Gastroesophageal sphincter (tissue), 4 donors: ENCODE results near the gene REPS2. TPM values are rescaled to one million over a fixed set of nuclear protein-coding genes. Genes with fewer than 3 reads are reported as not detected.

Experiments
- ATAC-seq: fragments of 150-250 bp; one replicate; pipeline ENCODE4 v1.9.1; 2016; ENCODE audit warnings: mild to moderate bottlenecking, moderate library complexity
- H3K27ac ChIP-seq, 4 donors: fragments of 200-600 bp; sonication (generic) in 3 of 4; 1 replicate in 3 of 4; 2 replicates in 1 of 4; pipeline ENCODE4 v1.5.1; 2016 to 2019
- H3K27me3 ChIP-seq: fragments of 200-600 bp; sonication (generic); one replicate; pipeline ENCODE4 v1.5.1; 2019
- H3K36me3 ChIP-seq, 2 donors: fragments of 200-600 bp; sonication (generic); one replicate each; pipeline ENCODE4 v1.5.1; 2019; ENCODE audit warnings: control low read depth in 1 of 2
- H3K4me1 ChIP-seq, 3 donors: fragments of 200-600 bp; sonication (generic); 1 replicate in 2 of 3; 2 replicates in 1 of 3; pipeline ENCODE4 v1.5.1; 2016 to 2019; ENCODE audit warnings: control low read depth in 2 of 3
- H3K4me3 ChIP-seq, 2 donors: fragments of 200-600 bp; sonication (generic); one replicate each; pipeline ENCODE4 v1.5.1; 2019; ENCODE audit warnings: mild to moderate bottlenecking in 1 of 2, moderate library complexity in 1 of 2
- H3K9me3 ChIP-seq, 3 donors: fragments of 200-600 bp; sonication (generic); one replicate each; pipeline ENCODE4 v1.5.1; 2017 to 2019; ENCODE audit warnings: control low read depth in 2 of 3
- EP300 ChIP-seq: sonication (generic); formaldehyde crosslinking; IDR thresholded peaks from one replicate; pipeline ENCODE4 v1.6.1; 2017; ENCODE audit warnings: antibody characterized with exemption, mild to moderate bottlenecking
- POLR2A ChIP-seq, 2 donors: fragments of 450-650 bp; IDR thresholded peaks; one replicate each; pipeline ENCODE4 v1.6.1; 2017; ENCODE audit warnings: antibody characterized with exemption in 2 of 2, mild to moderate bottlenecking in 2 of 2, moderate library complexity in 1 of 2
- POLR2AphosphoS5 ChIP-seq: sonication (generic); formaldehyde crosslinking; IDR thresholded peaks from one replicate; pipeline ENCODE4 v1.6.1; 2017; ENCODE audit warnings: antibody characterized with exemption
- WGBS, 2 donors: methylation state at CpG; one replicate each; pipeline ENCODE4 v1.1.5; 2018; ENCODE audit warnings: low coverage in 1 of 2; 5-methylcytosine and 5-hydroxymethylcytosine counted together
- total RNA-seq, 4 donors: library from RNA; depleted of rRNA; stranded (reverse); fragments of >200 nt; gene quantifications; one replicate each; pipeline ENCODE4 v1.1.0, GENCODE V29; 2016
- TF ChIP-seq, protein P1 (sequence below), 4 experiments: fragments of 200-600 bp in 2 of 4; fragments of 450-650 bp in 2 of 4; sonication (generic) in 1 of 4; IDR thresholded peaks; one replicate each; pipeline ENCODE4 v1.5.1; 2017 to 2019; ENCODE audit warnings: antibody characterized with exemption in 4 of 4, mild to moderate bottlenecking in 2 of 4, moderate library complexity in 2 of 4

REPS2 gene
- total RNA-seq, 4 donors from 2014 or later, result 19.8 to 39.8 (median 24.9) TPM

DNA sequence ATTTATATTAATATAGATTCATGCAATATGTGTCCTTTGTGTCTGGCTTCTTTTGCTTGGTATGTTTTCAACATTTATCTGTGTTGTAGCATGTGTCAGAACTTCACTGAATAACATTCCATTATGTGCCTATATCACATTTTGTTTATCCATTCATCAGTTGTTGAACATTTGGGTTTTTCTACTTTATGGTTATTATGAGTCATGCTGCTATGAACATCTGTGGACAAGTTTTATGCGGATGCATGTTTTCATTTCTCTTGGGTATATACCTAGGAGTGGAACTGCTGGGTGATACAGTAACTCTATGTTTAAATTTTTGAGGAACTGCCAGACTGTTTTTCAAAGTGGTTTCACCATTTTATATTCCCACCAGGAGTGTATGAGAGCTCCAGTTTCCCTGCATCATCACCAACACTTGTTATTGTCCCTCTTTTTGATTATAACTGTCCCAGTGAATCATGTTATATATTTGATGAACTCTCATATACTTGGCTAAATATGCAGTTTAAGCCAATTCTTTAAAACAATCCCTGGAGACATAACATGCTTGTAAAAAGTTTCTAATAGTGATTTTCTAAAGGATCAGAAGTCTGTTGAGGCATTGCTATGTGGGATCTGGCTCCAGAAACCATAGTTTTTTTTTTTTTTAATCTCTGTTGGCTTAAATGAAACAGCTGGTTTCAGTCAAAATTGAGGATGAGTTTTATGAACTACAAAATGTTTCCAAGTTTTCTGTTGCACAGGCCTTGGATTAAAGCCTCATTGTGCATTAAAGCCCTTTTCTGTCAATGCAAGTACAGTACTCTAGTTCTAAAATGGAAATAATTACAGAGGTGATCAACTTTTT is 21.6 kb upstream of the REPS2 start:
- no peak for TF ChIP-seq POLR2AphosphoS5
- TF ChIP-seq, protein P1, sequence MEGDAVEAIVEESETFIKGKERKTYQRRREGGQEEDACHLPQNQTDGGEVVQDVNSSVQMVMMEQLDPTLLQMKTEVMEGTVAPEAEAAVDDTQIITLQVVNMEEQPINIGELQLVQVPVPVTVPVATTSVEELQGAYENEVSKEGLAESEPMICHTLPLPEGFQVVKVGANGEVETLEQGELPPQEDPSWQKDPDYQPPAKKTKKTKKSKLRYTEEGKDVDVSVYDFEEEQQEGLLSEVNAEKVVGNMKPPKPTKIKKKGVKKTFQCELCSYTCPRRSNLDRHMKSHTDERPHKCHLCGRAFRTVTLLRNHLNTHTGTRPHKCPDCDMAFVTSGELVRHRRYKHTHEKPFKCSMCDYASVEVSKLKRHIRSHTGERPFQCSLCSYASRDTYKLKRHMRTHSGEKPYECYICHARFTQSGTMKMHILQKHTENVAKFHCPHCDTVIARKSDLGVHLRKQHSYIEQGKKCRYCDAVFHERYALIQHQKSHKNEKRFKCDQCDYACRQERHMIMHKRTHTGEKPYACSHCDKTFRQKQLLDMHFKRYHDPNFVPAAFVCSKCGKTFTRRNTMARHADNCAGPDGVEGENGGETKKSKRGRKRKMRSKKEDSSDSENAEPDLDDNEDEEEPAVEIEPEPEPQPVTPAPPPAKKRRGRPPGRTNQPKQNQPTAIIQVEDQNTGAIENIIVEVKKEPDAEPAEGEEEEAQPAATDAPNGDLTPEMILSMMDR (IDR thresholded peaks at IDR 0.05), result no peak
- TF ChIP-seq POLR2A (IDR thresholded peaks at IDR 0.05), result no peak
- TF ChIP-seq EP300, result no peak
- 50% methylated on average over 1 of the region's 1 CpG; no CpG with 5 or more reads in 1 of the 2 donors for WGBS, 2 donors
- no peak for ATAC-seq
- H3K27ac ChIP-seq, result no peak overlapping the region
- no peaks in the 10 kb centered on the region for H3K4me1 ChIP-seq
- no peaks in the 10 kb centered on the region for H3K27me3 ChIP-seq
- no peaks in the 10 kb centered on the region for H3K36me3 ChIP-seq
- H3K9me3 ChIP-seq, result no peaks in the 10 kb centered on the region
- no peak overlapping the region for H3K4me3 ChIP-seq

DNA sequence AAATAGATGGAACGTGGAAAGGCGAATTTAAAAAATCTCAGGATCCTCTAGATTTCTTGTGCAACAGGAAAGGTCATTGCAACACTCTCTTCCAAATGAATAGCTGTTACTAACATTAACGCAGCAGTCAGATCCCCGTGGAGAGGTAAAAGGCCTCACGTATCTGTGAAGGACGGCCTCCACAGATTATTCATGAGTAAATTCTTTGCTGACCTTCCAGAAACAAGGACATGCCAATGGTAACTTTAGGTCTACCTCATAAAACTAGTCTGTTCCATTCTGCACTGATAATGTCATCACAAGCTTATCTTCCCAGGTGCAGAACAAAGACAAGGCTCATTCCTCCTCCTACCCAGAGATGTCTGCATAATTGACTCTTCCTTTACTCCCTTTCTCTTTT is 16.1 kb upstream of the REPS2 start:
- TF ChIP-seq EP300 (no peak), POLR2AphosphoS5 (no peak), POLR2A (IDR thresholded peaks at IDR 0.05) (no peak)
- TF ChIP-seq, protein P1 (IDR thresholded peaks at IDR 0.05), result no peak
- Histone ChIP-seq H3K27me3 (no peaks in the 10 kb centered on the region), H3K9me3 (no peaks in the 10 kb centered on the region), H3K4me3 (no peak overlapping the region), H3K4me1 (no peaks in the 10 kb centered on the region), H3K27ac (no peak overlapping the region), H3K36me3 (no peaks in the 10 kb centered on the region)
- no peak for ATAC-seq
- 55 to 92% methylated on average over 4 to 6 of the region's 6 CpGs for WGBS, 2 donors

DNA sequence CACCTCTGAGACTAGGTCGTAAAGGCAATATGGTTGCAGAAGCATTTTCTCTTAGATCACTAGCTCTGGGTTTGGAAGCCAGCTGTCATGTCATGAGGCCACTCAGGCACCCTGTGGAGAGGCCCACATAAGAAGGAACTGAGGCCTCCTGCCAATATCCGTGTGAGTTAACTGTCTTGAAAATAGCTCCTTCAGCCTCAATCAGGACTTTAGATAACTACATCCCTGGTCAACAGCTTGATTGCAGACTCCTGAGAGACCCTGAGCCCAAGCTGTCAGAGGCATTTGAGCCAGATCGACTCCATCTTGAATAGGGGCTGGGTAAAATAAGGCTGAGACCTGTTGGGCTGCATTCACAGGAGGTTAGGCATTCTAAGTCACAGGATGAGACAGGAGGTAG is 15.1 kb upstream of the REPS2 start:
- no peak for ATAC-seq
- TF ChIP-seq POLR2AphosphoS5, result no peak
- TF ChIP-seq, protein P1 (IDR thresholded peaks at IDR 0.05), result no peak
- 31 to 57% methylated on average over 2 to 3 of the region's 3 CpGs for WGBS, 2 donors
- H3K36me3 ChIP-seq, result no peaks in the 10 kb centered on the region
- no peak overlapping the region for H3K27ac ChIP-seq
- H3K27me3 ChIP-seq, result no peaks in the 10 kb centered on the region
- no peak overlapping the region for H3K4me3 ChIP-seq
- no peaks in the 10 kb centered on the region for H3K9me3 ChIP-seq
- H3K4me1 ChIP-seq, result no peaks in the 10 kb centered on the region

DNA sequence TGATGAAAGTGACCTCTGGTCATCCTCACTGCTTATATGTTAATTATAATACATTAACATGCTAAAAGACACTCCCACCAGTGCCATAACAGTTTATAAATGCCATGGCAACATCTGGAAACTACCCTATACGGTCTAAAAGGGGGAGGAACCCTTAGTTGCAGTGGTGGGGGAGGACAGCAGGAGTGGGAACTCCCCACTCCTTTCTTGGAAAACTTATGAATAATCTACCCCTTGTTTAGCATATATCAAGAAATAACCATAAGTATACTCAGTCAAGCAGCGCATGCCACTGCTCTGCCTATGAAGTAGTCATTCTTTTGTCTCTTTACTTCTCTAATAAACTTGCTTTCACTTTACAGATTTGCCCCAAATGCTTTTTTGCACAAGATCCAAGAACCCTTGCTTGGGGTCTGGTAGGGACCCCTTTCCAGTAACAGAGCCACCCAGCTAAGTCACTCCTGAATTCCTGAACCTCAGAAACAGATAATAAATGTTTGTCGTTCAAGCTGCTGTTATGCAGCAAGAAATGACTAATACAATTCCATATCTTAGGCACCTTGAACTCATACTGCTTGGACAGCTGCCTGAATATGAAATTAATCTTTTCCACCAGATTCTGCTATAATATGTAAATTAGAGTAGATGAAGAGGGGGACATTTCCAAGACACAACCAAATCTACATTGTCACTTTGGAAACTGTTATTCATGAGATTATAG is 14.4 kb upstream of the REPS2 start:
- H3K27ac ChIP-seq, result no peak overlapping the region
- TF ChIP-seq EP300 (no peak), POLR2AphosphoS5 (no peak), POLR2A (IDR thresholded peaks at IDR 0.05) (no peak)
- TF ChIP-seq, protein P1 (IDR thresholded peaks at IDR 0.05), result no peak
- H3K4me3 ChIP-seq, result no peak overlapping the region
- WGBS, 2 donors, result 40 to 58% methylated on average over 2 to 3 of the region's 3 CpGs
- no peaks in the 10 kb centered on the region for H3K4me1 ChIP-seq
- no peak for ATAC-seq
- no peaks in the 10 kb centered on the region for H3K27me3 ChIP-seq
- no peaks in the 10 kb centered on the region for H3K9me3 ChIP-seq
- H3K36me3 ChIP-seq, result no peaks in the 10 kb centered on the region
